ENCODE measurements around the gene ARAP1. TPM values are rescaled to one million over a fixed set of nuclear protein-coding genes. Genes with fewer than 3 reads are reported as not detected.

ARAP1 gene
- total and polyA plus RNA-seq, 8 donors, result 32.2 to 201 (median 69.8) TPM

GRCh38 chr11:72760539-72761405, 8.6 kb upstream of the ARAP1 start:
- no peaks in the 10 kb centered on the region for H3K27me3 ChIP-seq
- DNase-seq, result no peak
- H3K27ac ChIP-seq, result no peak overlapping the region
- H3K4me3 ChIP-seq, result no peak overlapping the region
- intact Hi-C loops (cut with DNase I; ENCODE audit: low total_unique reads), result no loop called here
- 60 to 74% (median 69%) methylated on average over 8 of the region's 8 CpGs for WGBS, 5 donors
- peaks cover 4 to 67% (median 30%) of the 10 kb centered on the region in 4 donors for H3K4me1 ChIP-seq
- no peaks in the 10 kb centered on the region for H3K9me3 ChIP-seq
- TF ChIP-seq CTCF (IDR thresholded peaks at IDR 0.05) (no peak), POLR2AphosphoS5 (IDR thresholded peaks at IDR 0.05) (no peak), EP300 (IDR thresholded peaks at IDR 0.05) (no peak), POLR2A (IDR thresholded peaks at IDR 0.05) (no peak)
- H3K36me3 ChIP-seq, result peaks cover 30 to 49% (median 44%) of the 10 kb centered on the region in 4 donors

GRCh38 chr11:72759468-72759985, 7.3 kb upstream of the ARAP1 start:
- no peak overlapping the region for H3K4me3 ChIP-seq
- no peaks in the 10 kb centered on the region for H3K27me3 ChIP-seq
- no peaks in the 10 kb centered on the region for H3K9me3 ChIP-seq
- peaks cover 30 to 62% (median 54%) of the 10 kb centered on the region in 4 donors for H3K36me3 ChIP-seq
- TF ChIP-seq POLR2A (IDR thresholded peaks at IDR 0.05) (no peak), CTCF (IDR thresholded peaks at IDR 0.05) (no peak), POLR2AphosphoS5 (IDR thresholded peaks at IDR 0.05) (no peak)
- WGBS, 5 donors, result 65 to 73% (median 69%) methylated on average over 7 to 8 of the region's 8 CpGs
- H3K4me1 ChIP-seq, result peaks cover 4 to 69% (median 26%) of the 10 kb centered on the region in 4 donors
- intact Hi-C loops (cut with DNase I; ENCODE audit: low total_unique reads), result no loop called here
- DNase-seq, result peak in 1 of 2 donors; percentile 51
- H3K27ac ChIP-seq, result peak overlapping the region in 4 of 5 donors; percentile 16 to 63 (median 30)

GRCh38 chr11:72758690-72759389, 6.6 kb upstream of the ARAP1 start:
- no peak overlapping the region for H3K4me3 ChIP-seq
- peak in 1 of 2 donors; percentile 89 for DNase-seq
- intact Hi-C loops (cut with DNase I; ENCODE audit: low total_unique reads), result no loop called here

More at GRCh38 chr11:72758690-72759389, 6.6 kb upstream of the ARAP1 start:
- H3K27me3 ChIP-seq, result no peaks in the 10 kb centered on the region
- no peaks in the 10 kb centered on the region for H3K9me3 ChIP-seq
- TF ChIP-seq POLR2AphosphoS5 (IDR thresholded peaks at IDR 0.05) (no peak), EP300 (IDR thresholded peaks at IDR 0.05) (no peak), CTCF (IDR thresholded peaks at IDR 0.05) (no peak), POLR2A (IDR thresholded peaks at IDR 0.05) (no peak)
- WGBS, 5 donors, result 55 to 61% (median 56%) methylated on average over 17 of the region's 17 CpGs
- H3K27ac ChIP-seq, result peak overlapping the region in 4 of 5 donors; percentile 16 to 63 (median 30)
- peaks cover 30 to 66% (median 59%) of the 10 kb centered on the region in 4 donors for H3K36me3 ChIP-seq
- H3K4me1 ChIP-seq, result peaks cover 4 to 69% (median 24%) of the 10 kb centered on the region in 4 donors
